ENCODE data around the gene FOSL2. TPM values are rescaled to one million over a fixed set of nuclear protein-coding genes. Genes with fewer than 3 reads are reported as not detected.
A peak's percentile ranks its signal among the peaks of the same experiment; 100 is the strongest.

Gene FOSL2
- total and polyA plus RNA-seq, 10 donors = 3.2 to 134 (median 91.2) TPM

GRCh38 chr2:28414583-28414982, 21.9 kb downstream of the FOSL2 start:
- H3K4me1 ChIP-seq = peaks cover 5 to 63% (median 41%) of the 10 kb centered on the region in 6 donors
- H3K36me3 ChIP-seq = peaks cover 0 to 95% (median 58%) of the 10 kb centered on the region in 6 donors
- 60 to 77% (median 64%) methylated on average over 5 of the region's 5 CpGs for WGBS, 5 donors

GRCh38 chr2:28415010-28415409, 22.4 kb downstream of the FOSL2 start:
- H3K9me3 ChIP-seq = no peaks in the 10 kb centered on the region
- DNase-seq = no peak
- H3K36me3 ChIP-seq = peaks cover 0 to 95% (median 55%) of the 10 kb centered on the region in 6 donors
- intact Hi-C loops (cut with DNase I; ENCODE audit: low total_unique reads) = no loop called here
- H3K27me3 ChIP-seq (replicated peaks in 1 of 7) = no peaks in the 10 kb centered on the region
- H3K4me3 ChIP-seq = no peak overlapping the region
- 84 to 94% (median 88%) methylated on average over 13 of the region's 13 CpGs for WGBS, 5 donors
- H3K27ac ChIP-seq = peak overlapping the region in 2 of 8 donors; percentile 5 to 13
- TF ChIP-seq CTCF (IDR thresholded peaks at IDR 0.05 in 8 of 11, conservative IDR thresholded peaks at IDR 0.05 in 3 of 11) = no peak
- peak in 1 of 3 donors; percentile 75 for TF ChIP-seq POLR2AphosphoS5 (IDR thresholded peaks at IDR 0.05)
- peaks cover under 1 to 59% (median 36%) of the 10 kb centered on the region in 6 donors for H3K4me1 ChIP-seq

More at GRCh38 chr2:28414583-28414982, 21.9 kb downstream of the FOSL2 start:
- H3K4me3 ChIP-seq = no peak overlapping the region
- H3K27me3 ChIP-seq (replicated peaks in 1 of 7) = no peaks in the 10 kb centered on the region
- no peak for DNase-seq
- H3K27ac ChIP-seq = peak overlapping the region in 3 of 8 donors; percentile 4 to 13 (median 5)
- no peaks in the 10 kb centered on the region for H3K9me3 ChIP-seq
- intact Hi-C loops (cut with DNase I; ENCODE audit: low total_unique reads) = no loop called here
- no peak for TF ChIP-seq POLR2A (IDR thresholded peaks at IDR 0.05)
- TF ChIP-seq POLR2AphosphoS5 (IDR thresholded peaks at IDR 0.05) = peak in 1 of 3 donors; percentile 17
- no peak for TF ChIP-seq CTCF (IDR thresholded peaks at IDR 0.05 in 8 of 11, conservative IDR thresholded peaks at IDR 0.05 in 3 of 11)

DNA sequence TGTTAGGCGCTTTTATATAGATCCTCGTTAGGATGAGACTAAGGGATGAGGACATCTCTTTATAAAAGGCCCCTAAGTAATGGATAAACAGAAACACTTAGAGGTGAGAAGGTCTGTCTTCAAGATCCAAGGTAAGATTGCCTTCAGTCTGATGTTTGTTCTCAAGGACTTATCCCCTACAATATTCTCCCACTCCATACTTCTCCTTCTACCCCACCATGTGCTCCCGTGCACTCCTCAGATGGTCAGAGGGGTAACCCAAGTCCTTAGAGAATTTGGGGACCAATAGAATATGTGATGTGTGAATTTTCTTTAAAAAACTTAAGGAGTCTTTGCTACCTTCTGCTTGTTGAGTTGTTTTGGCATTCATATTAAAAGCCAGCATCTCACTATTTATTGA, 23.1 kb downstream of the FOSL2 start:
- Histone ChIP-seq H3K27me3 (replicated peaks in 1 of 7) (no peaks in the 10 kb centered on the region), H3K36me3 (peaks cover 0 to 95% (median 49%) of the 10 kb centered on the region in 6 donors), H3K4me1 (peaks cover 0 to 52% (median 29%) of the 10 kb centered on the region in 6 donors), H3K27ac (peak overlapping the region in 1 of 8 donors; percentile 11), H3K9me3 (no peaks in the 10 kb centered on the region), H3K4me3 (no peak overlapping the region)
- no peak for DNase-seq
- TF ChIP-seq POLR2AphosphoS5 (IDR thresholded peaks at IDR 0.05) (peak in 1 of 3 donors; percentile 33), POLR2A (IDR thresholded peaks at IDR 0.05) (no peak)
- 87 to 95% (median 89%) methylated on average over 3 of the region's 3 CpGs for WGBS, 5 donors
- intact Hi-C loops (cut with DNase I; ENCODE audit: low total_unique reads) = no loop called here

GRCh38 chr2:28419003-28419402, 26.3 kb downstream of the FOSL2 start:
- no peaks in the 10 kb centered on the region for H3K27me3 ChIP-seq (replicated peaks in 1 of 7)
- DNase-seq = no peak
- no peak overlapping the region for H3K4me3 ChIP-seq
- peak overlapping the region in 1 of 8 donors; percentile 4 for H3K27ac ChIP-seq
- no peaks in the 10 kb centered on the region for H3K9me3 ChIP-seq
- 91 to 99% (median 92%) methylated on average over 3 of the region's 3 CpGs for WGBS, 5 donors
- peaks cover 5 to 34% (median 14%) of the 10 kb centered on the region in 6 donors for H3K4me1 ChIP-seq
- H3K36me3 ChIP-seq = peaks cover 0 to 64% (median 16%) of the 10 kb centered on the region in 6 donors
- TF ChIP-seq POLR2AphosphoS5 (IDR thresholded peaks at IDR 0.05) (peak in 1 of 3 donors; percentile 62), POLR2A (IDR thresholded peaks at IDR 0.05) (no peak), CTCF (IDR thresholded peaks at IDR 0.05 in 8 of 11, conservative IDR thresholded peaks at IDR 0.05 in 3 of 11) (no peak)
- intact Hi-C loops (cut with DNase I; ENCODE audit: low total_unique reads) = no loop called here

Measured in spleen (tissue), 11 donors.